GM06990 (cell line): ENCODE measurements around the gene BANP.

Experiments used
- DNase-seq: peaks from one replicate; pipeline ENCODE4 v3.0.0-alpha.2; 2011; ENCODE audit not compliant: insufficient read length; ENCODE audit errors: extremely low read depth
- H3K27me3 ChIP-seq: replicated peaks from 2 replicates; pipeline ENCODE4 v1.6.0; 2011; ENCODE audit warnings: low read length; ENCODE audit not compliant: control insufficient read depth, insufficient read depth
- H3K36me3 ChIP-seq: 2 replicates; pipeline ENCODE4 v1.5.1; 2011; ENCODE audit warnings: low read length; ENCODE audit not compliant: control insufficient read depth, insufficient read depth
- H3K4me3 ChIP-seq: replicated peaks from 2 replicates; pipeline ENCODE4 v1.5.1; 2011; ENCODE audit warnings: low read depth, mild to moderate bottlenecking, control low read depth, low read length
- CTCF ChIP-seq: IDR thresholded peaks from 2 replicates; pipeline ENCODE4 v1.5.1; 2011; ENCODE audit warnings: low read length, control low read depth, mild to moderate bottlenecking, inconsistent platforms; ENCODE audit not compliant: insufficient read depth, poor library complexity, severe bottlenecking

The BANP gene

GRCh38 chr16:87914812-87915211 lies 36.4 kb upstream of the BANP start:
- Histone ChIP-seq H3K4me3 (no peak overlapping the region), H3K36me3 (no peaks in the 10 kb centered on the region), H3K27me3 (no peaks in the 10 kb centered on the region; the same call in 1 of the 2 replicates)
- no peak for TF ChIP-seq CTCF
- DNase-seq: no peak

- Histone ChIP-seq H3K36me3 (no peaks in the 10 kb centered on the region), H3K4me3 (no peak overlapping the region), H3K27me3 (no peaks in the 10 kb centered on the region)
- no peak for TF ChIP-seq CTCF
- no peak for DNase-seq
Observed at GRCh38 chr16:87917503-87917902, 33.7 kb upstream of the BANP start.

- no peak for TF ChIP-seq CTCF
- DNase-seq: no peak
- no peaks in the 10 kb centered on the region for H3K36me3 ChIP-seq
- H3K27me3 ChIP-seq: no peaks in the 10 kb centered on the region
- H3K4me3 ChIP-seq: no peak overlapping the region
Observed at GRCh38 chr16:87918338-87918737, 32.9 kb upstream of the BANP start.

- H3K4me3 ChIP-seq: no peak overlapping the region
- no peaks in the 10 kb centered on the region for H3K27me3 ChIP-seq
- TF ChIP-seq CTCF: no peak
- DNase-seq: no peak
- no peaks in the 10 kb centered on the region for H3K36me3 ChIP-seq
Observed at GRCh38 chr16:87918866-87919680, 32.2 kb upstream of the BANP start.

- H3K27me3 ChIP-seq: no peaks in the 10 kb centered on the region
- no peaks in the 10 kb centered on the region for H3K36me3 ChIP-seq
- TF ChIP-seq CTCF: no peak
- H3K4me3 ChIP-seq: no peak overlapping the region
- no peak for DNase-seq
Observed at GRCh38 chr16:87919681-87919994, 31.6 kb upstream of the BANP start.
